Measurements from ENCODE around the gene TRIM54. TPM values are rescaled to one million over a fixed set of nuclear protein-coding genes. Genes with fewer than 3 reads are reported as not detected.

The TRIM54 gene
- total and polyA plus RNA-seq, 9 of the 15 experiments (the other 6 are each of a cell fraction or from before 2014, with no cell fraction given) = not detected

DNA sequence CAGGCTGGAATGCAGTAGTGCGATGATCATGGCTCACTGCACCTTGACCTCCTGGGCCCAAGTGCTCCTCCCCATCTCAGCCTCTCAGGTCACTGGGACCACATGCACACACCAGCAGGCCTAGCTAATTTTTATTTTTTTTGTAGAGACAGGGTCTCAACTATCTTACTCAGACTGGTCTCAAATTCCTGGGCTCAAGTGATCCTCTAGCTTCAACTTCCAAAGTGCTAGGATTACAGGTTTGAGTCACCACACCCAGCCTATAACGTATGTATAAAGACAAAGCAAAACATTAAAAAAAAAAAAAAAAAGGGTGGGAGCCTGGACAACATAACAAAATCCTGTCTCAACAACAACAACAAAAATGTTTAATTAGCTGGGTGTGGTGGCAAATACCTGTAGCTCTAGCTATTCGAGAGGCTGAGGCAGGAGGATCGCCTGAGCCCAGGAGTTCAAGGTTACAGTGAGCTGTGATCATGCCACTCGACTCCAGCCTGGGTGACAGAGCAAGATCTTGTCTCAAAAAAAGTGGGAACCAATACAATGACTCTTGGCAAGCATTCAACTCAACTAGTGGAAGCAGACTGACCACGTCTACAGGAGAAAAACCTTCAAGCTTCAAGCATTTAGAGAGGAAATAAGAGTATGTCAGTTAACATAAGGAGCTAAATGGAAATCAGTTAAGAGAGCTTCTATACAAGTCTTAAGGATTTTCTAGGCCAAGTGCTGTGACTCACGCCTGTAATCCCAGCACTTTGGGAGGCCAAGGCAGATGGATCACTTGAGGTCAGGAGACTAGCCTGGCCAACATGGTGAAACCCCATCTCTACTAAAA, 71.8 kb downstream of the TRIM54 start (continued):
- no peak for TF ChIP-seq RBBP5 (IDR thresholded peaks at IDR 0.05; ENCODE audit: borderline replicate concordance, insufficient read depth, low read length, poor library complexity, severe bottlenecking)
- TF ChIP-seq MEIS2 (IDR thresholded peaks at IDR 0.05; ENCODE audit: partially characterized antibody) = peak; percentile 11
- TF ChIP-seq KAT8 (IDR thresholded peaks at IDR 0.05; ENCODE audit: low read depth) = no peak
- no peak for TF ChIP-seq ZC3H11A (IDR thresholded peaks at IDR 0.05; ENCODE audit: low read depth, low read length)
- TF ChIP-seq, protein P1, sequence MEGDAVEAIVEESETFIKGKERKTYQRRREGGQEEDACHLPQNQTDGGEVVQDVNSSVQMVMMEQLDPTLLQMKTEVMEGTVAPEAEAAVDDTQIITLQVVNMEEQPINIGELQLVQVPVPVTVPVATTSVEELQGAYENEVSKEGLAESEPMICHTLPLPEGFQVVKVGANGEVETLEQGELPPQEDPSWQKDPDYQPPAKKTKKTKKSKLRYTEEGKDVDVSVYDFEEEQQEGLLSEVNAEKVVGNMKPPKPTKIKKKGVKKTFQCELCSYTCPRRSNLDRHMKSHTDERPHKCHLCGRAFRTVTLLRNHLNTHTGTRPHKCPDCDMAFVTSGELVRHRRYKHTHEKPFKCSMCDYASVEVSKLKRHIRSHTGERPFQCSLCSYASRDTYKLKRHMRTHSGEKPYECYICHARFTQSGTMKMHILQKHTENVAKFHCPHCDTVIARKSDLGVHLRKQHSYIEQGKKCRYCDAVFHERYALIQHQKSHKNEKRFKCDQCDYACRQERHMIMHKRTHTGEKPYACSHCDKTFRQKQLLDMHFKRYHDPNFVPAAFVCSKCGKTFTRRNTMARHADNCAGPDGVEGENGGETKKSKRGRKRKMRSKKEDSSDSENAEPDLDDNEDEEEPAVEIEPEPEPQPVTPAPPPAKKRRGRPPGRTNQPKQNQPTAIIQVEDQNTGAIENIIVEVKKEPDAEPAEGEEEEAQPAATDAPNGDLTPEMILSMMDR (IDR thresholded peaks at IDR 0.05 in 2 of 3, conservative IDR thresholded peaks at IDR 0.05 in 1 of 3; ENCODE audit: insufficient read depth in 2 of 3, low read depth in 1 of 3, low read length in 3 of 3) = no peak
- no peak for TF ChIP-seq ZNF232 (CRISPR knock-in tag; IDR thresholded peaks at IDR 0.05)
- TF ChIP-seq ARID1B (IDR thresholded peaks at IDR 0.05) = peak; percentile 74
- TF ChIP-seq KDM2B (CRISPR knock-in tag; IDR thresholded peaks at IDR 0.05) = no peak
- TF ChIP-seq, protein P2, sequence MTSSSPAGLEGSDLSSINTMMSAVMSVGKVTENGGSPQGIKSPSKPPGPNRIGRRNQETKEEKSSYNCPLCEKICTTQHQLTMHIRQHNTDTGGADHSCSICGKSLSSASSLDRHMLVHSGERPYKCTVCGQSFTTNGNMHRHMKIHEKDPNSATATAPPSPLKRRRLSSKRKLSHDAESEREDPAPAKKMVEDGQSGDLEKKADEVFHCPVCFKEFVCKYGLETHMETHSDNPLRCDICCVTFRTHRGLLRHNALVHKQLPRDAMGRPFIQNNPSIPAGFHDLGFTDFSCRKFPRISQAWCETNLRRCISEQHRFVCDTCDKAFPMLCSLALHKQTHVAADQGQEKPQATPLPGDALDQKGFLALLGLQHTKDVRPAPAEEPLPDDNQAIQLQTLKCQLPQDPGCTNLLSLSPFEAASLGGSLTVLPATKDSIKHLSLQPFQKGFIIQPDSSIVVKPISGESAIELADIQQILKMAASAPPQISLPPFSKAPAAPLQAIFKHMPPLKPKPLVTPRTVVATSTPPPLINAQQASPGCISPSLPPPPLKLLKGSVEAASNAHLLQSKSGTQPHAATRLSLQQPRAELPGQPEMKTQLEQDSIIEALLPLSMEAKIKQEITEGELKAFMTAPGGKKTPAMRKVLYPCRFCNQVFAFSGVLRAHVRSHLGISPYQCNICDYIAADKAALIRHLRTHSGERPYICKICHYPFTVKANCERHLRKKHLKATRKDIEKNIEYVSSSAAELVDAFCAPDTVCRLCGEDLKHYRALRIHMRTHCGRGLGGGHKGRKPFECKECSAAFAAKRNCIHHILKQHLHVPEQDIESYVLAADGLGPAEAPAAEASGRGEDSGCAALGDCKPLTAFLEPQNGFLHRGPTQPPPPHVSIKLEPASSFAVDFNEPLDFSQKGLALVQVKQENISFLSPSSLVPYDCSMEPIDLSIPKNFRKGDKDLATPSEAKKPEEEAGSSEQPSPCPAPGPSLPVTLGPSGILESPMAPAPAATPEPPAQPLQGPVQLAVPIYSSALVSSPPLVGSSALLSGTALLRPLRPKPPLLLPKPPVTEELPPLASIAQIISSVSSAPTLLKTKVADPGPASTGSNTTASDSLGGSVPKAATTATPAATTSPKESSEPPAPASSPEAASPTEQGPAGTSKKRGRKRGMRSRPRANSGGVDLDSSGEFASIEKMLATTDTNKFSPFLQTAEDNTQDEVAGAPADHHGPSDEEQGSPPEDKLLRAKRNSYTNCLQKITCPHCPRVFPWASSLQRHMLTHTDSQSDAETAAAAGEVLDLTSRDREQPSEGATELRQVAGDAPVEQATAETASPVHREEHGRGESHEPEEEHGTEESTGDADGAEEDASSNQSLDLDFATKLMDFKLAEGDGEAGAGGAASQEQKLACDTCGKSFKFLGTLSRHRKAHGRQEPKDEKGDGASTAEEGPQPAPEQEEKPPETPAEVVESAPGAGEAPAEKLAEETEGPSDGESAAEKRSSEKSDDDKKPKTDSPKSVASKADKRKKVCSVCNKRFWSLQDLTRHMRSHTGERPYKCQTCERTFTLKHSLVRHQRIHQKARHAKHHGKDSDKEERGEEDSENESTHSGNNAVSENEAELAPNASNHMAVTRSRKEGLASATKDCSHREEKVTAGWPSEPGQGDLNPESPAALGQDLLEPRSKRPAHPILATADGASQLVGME (CRISPR knock-in tag; IDR thresholded peaks at IDR 0.05) = no peak
- TF ChIP-seq, protein P3, sequence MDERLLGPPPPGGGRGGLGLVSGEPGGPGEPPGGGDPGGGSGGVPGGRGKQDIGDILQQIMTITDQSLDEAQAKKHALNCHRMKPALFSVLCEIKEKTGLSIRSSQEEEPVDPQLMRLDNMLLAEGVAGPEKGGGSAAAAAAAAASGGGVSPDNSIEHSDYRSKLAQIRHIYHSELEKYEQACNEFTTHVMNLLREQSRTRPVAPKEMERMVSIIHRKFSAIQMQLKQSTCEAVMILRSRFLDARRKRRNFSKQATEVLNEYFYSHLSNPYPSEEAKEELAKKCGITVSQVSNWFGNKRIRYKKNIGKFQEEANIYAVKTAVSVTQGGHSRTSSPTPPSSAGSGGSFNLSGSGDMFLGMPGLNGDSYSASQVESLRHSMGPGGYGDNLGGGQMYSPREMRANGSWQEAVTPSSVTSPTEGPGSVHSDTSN (CRISPR knock-in tag; IDR thresholded peaks at IDR 0.05; ENCODE audit: low read depth) = no peak
- TF ChIP-seq, protein P3 (tag; conservative IDR thresholded peaks at IDR 0.05; ENCODE audit: low read depth) = no peak; the same call in 1 of the 2 replicates
- TF ChIP-seq SIRT6 (IDR thresholded peaks at IDR 0.05; ENCODE audit: low read depth, low read length) = no peak
- no peak for TF ChIP-seq ZNF274 (IDR thresholded peaks at IDR 0.05; ENCODE audit: borderline replicate concordance, low read depth, low read length)
- TF ChIP-seq ZNF57 (CRISPR knock-in tag; IDR thresholded peaks at IDR 0.05) = no peak
- no peak for TF ChIP-seq STAG1 (CRISPR knock-in tag; IDR thresholded peaks at IDR 0.05; ENCODE audit: borderline replicate concordance)
- no peak for TF ChIP-seq EGR1 (conservative IDR thresholded peaks at IDR 0.05)
- no peak for TF ChIP-seq ZNF217 (CRISPR knock-in tag; IDR thresholded peaks at IDR 0.05)
- no peak for TF ChIP-seq ZC3H8 (IDR thresholded peaks at IDR 0.05)
